HepG2 (cell line): ENCODE measurements around the gene IL4I1. TPM values are rescaled to one million over a fixed set of nuclear protein-coding genes. Genes with fewer than 3 reads are reported as not detected.
A peak's percentile ranks its signal among the peaks of the same experiment; 100 is the strongest.

Experiments
- AKAP8 ChIP-seq: sonication (generic); formaldehyde crosslinking; IDR thresholded peaks from 2 replicates; pipeline ENCODE4 v1.5.1; 2020; ENCODE audit warnings: mild to moderate bottlenecking, missing genetic modification reagents
- ATF1 ChIP-seq: IDR thresholded peaks from 2 replicates; pipeline ENCODE4 v1.6.1; 2016; ENCODE audit warnings: mild to moderate bottlenecking, control low read depth
- CEBPG ChIP-seq: IDR thresholded peaks from 2 replicates; pipeline ENCODE4 v1.6.1; 2016
- FOXK2 ChIP-seq: fragments of 450-650 bp; IDR thresholded peaks from 2 replicates; pipeline ENCODE4 v1.6.1; 2016
- HOXA3 ChIP-seq: sonication (generic); formaldehyde crosslinking; IDR thresholded peaks from 2 replicates; pipeline ENCODE4 v1.5.0; 2020; ENCODE audit warnings: missing genetic modification reagents
- KMT2B ChIP-seq: IDR thresholded peaks from 2 replicates; pipeline ENCODE4 v1.6.1; 2016; ENCODE audit warnings: missing genetic modification reagents, missing compliant biosample characterization
- NFYC ChIP-seq: IDR thresholded peaks from 2 replicates; pipeline ENCODE4 v1.6.1; 2016; ENCODE audit warnings: missing genetic modification reagents, missing compliant biosample characterization
- NR2F2 ChIP-seq: IDR thresholded peaks from 2 replicates; pipeline ENCODE4 v1.6.1; 2012; ENCODE audit warnings: low read depth, inconsistent platforms, borderline replicate concordance
- PCBP1 ChIP-seq: fragments of 200-400 bp; formaldehyde crosslinking; IDR thresholded peaks from 2 replicates; pipeline ENCODE4 v1.6.1; 2017; ENCODE audit warnings: mild to moderate bottlenecking, low read depth, low read length, borderline replicate concordance
- SP140L ChIP-seq: sonication (generic); formaldehyde crosslinking; IDR thresholded peaks from 2 replicates; pipeline ENCODE4 v1.4.0; 2020; ENCODE audit warnings: missing genetic modification reagents, borderline replicate concordance
- STAG1 ChIP-seq: sonication (generic); formaldehyde crosslinking; IDR thresholded peaks from 2 replicates; pipeline ENCODE4 v1.4.0; 2020; ENCODE audit warnings: missing genetic modification reagents
- TP53 ChIP-seq: sonication (generic); formaldehyde crosslinking; conservative IDR thresholded peaks from 2 replicates; pipeline ENCODE4 v1.4.0; 2020; ENCODE audit warnings: missing genetic modification reagents
- YY1 ChIP-seq: IDR thresholded peaks from 2 replicates; pipeline ENCODE4 v1.6.1; 2011; ENCODE audit warnings: low read length, low read depth, moderate library complexity, mild to moderate bottlenecking; ENCODE audit not compliant: insufficient read depth, insufficient replicate concordance
- ZBTB3 ChIP-seq: sonication (generic); formaldehyde crosslinking; IDR thresholded peaks from 2 replicates; pipeline ENCODE4 v1.4.0; 2020; ENCODE audit warnings: low read depth, mild to moderate bottlenecking, moderate library complexity, missing genetic modification reagents, borderline replicate concordance
- ZFP91 ChIP-seq: sonication (generic); formaldehyde crosslinking; IDR thresholded peaks from 2 replicates; pipeline ENCODE4 v1.9.0; 2022; ENCODE audit warnings: missing genetic modification reagents, mild to moderate bottlenecking, borderline replicate concordance
- ZKSCAN1 ChIP-seq: fragments of 150-350 bp; IDR thresholded peaks from 2 replicates; pipeline ENCODE4 v1.6.1; 2014; ENCODE audit warnings: low read length
- ZNF136 ChIP-seq: sonication (generic); formaldehyde crosslinking; IDR thresholded peaks from 2 replicates; pipeline ENCODE4 v1.8.1; 2022; ENCODE audit warnings: low read depth, mild to moderate bottlenecking, moderate library complexity, missing genetic modification reagents
- ZNF17 ChIP-seq: sonication (generic); formaldehyde crosslinking; IDR thresholded peaks from 2 replicates; pipeline ENCODE4 v1.5.0; 2020; ENCODE audit warnings: mild to moderate bottlenecking, missing genetic modification reagents
- ZNF569 ChIP-seq: sonication (generic); formaldehyde crosslinking; IDR thresholded peaks from 2 replicates; pipeline ENCODE4 v1.5.0; 2020; ENCODE audit warnings: mild to moderate bottlenecking, missing genetic modification reagents, moderate library complexity, borderline replicate concordance
- ZNF614 ChIP-seq: IDR thresholded peaks from 2 replicates; pipeline ENCODE4 v1.6.1; 2018; ENCODE audit warnings: missing biosample characterization, missing genetic modification reagents, inconsistent platforms, borderline replicate concordance
- ZNF652 ChIP-seq: IDR thresholded peaks from 2 replicates; pipeline ENCODE4 v1.6.1; 2016; ENCODE audit warnings: low read depth, borderline replicate concordance
- ZNF761 ChIP-seq: sonication (generic); formaldehyde crosslinking; conservative IDR thresholded peaks from 2 replicates; pipeline ENCODE4 v1.4.0; 2020; ENCODE audit warnings: mild to moderate bottlenecking, missing genetic modification reagents
- ZNF841 ChIP-seq: sonication (generic); formaldehyde crosslinking; IDR thresholded peaks from 2 replicates; pipeline ENCODE4 v1.8.1; 2023; ENCODE audit warnings: missing genetic modification reagents, borderline replicate concordance
- ZSCAN21 ChIP-seq: sonication (generic); formaldehyde crosslinking; IDR thresholded peaks from 2 replicates; pipeline ENCODE4 v1.8.0; 2022; ENCODE audit warnings: mild to moderate bottlenecking, missing genetic modification reagents, moderate library complexity, borderline replicate concordance
- polyA plus RNA-seq, 8 experiments: library from polyadenylated mRNA; depleted of rRNA in 3 of 8; stranded (reverse) in 7 of 8; unstranded in 1 of 8; fragments of >200 nt; fragmentation: Illumina TruSeq in 4 of 8; extraction: Trizol in 4 of 8; gene quantifications; 2 replicates each; pipeline versions ENCODE4 v1.2.1 to v1.2.3, GENCODE V29; 2011 to 2016; ENCODE audit warnings: low read depth in 4 of 8, missing spikeins in 1 of 8, mixed read lengths in 1 of 8; ENCODE audit not compliant: insufficient read depth in 1 of 8
- total RNA-seq, 5 experiments: library from RNA; depleted of rRNA; stranded (reverse); fragments of >200 nt; fragmentation: Illumina TruSeq; extraction: Trizol; gene quantifications; 2 replicates each; pipeline ENCODE4 v1.2.3, GENCODE V29; 2016; ENCODE audit warnings: low read depth in 1 of 5
- TF ChIP-seq, protein P1 (sequence below): sonication (generic); formaldehyde crosslinking; conservative IDR thresholded peaks from 2 replicates; pipeline ENCODE4 v1.8.0; 2022; ENCODE audit warnings: low read depth, missing genetic modification reagents
- TF ChIP-seq, protein P2 (sequence below): sonication (generic); formaldehyde crosslinking; IDR thresholded peaks from 2 replicates; pipeline ENCODE4 v1.4.0; 2020; ENCODE audit warnings: missing genetic modification reagents, borderline replicate concordance

The IL4I1 gene
- total and polyA plus RNA-seq, 2 of the 13 experiments (the other 11 are each of a cell fraction or from before 2014, with no cell fraction given): not detected

DNA sequence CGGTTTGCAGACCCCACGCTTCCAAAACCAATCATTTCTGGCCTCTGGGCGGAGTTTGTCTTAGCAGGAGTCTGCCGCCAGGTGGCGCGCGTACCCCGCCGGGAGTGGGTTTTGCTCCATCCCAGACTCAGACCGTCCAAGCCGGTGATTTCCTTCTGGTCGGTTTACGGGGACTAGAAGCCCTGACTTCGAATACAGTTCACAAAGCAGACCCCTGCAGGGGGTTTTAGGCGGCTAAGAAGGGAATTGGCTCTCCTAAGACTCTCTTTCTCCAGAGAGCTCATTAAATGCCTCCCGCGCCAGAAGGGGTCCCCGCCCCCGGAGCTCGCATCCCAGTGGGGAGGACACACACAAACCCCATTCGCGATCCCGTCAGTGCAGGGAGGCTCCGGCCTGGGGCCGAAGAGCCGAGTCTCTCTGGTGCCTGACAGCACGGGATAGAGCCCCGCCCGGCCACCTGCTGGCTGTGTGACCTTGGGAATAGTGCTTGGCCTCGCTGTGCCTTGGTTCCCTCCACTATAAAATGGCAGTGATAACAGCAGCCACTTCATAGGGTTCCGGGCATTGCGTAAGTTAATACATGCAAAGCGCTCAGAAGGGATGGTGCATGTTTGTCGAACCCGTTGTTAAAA is 41.2 kb upstream of the IL4I1 start (continued):
- TF ChIP-seq, protein P1, sequence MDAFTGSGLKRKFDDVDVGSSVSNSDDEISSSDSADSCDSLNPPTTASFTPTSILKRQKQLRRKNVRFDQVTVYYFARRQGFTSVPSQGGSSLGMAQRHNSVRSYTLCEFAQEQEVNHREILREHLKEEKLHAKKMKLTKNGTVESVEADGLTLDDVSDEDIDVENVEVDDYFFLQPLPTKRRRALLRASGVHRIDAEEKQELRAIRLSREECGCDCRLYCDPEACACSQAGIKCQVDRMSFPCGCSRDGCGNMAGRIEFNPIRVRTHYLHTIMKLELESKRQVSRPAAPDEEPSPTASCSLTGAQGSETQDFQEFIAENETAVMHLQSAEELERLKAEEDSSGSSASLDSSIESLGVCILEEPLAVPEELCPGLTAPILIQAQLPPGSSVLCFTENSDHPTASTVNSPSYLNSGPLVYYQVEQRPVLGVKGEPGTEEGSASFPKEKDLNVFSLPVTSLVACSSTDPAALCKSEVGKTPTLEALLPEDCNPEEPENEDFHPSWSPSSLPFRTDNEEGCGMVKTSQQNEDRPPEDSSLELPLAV (CRISPR knock-in tag): no peak
- no peak for TF ChIP-seq ZNF841 (CRISPR knock-in tag)
- 0 out of 2 replicates have a peak, but pooled peaks have one; percentile 30 for TF ChIP-seq SP140L
- no peak for TF ChIP-seq TP53 (CRISPR knock-in tag)
- no peak for TF ChIP-seq ZNF136 (CRISPR knock-in tag)
- TF ChIP-seq YY1: peak; percentile 27
- no peak for TF ChIP-seq ATF1 (CRISPR knock-in tag)
- TF ChIP-seq KMT2B (CRISPR knock-in tag): no peak
- TF ChIP-seq ZBTB3 (CRISPR knock-in tag): no peak
- TF ChIP-seq NR2F2: no peak
- no peak for TF ChIP-seq ZNF761 (CRISPR knock-in tag)
- peak; percentile 50; the same call in 1 of the 2 replicates for TF ChIP-seq ZFP91 (CRISPR knock-in tag)
- no peak for TF ChIP-seq ZNF614 (CRISPR knock-in tag)
- peak; percentile 96 for TF ChIP-seq STAG1 (CRISPR knock-in tag)
- TF ChIP-seq ZKSCAN1: no peak
- TF ChIP-seq, protein P2, sequence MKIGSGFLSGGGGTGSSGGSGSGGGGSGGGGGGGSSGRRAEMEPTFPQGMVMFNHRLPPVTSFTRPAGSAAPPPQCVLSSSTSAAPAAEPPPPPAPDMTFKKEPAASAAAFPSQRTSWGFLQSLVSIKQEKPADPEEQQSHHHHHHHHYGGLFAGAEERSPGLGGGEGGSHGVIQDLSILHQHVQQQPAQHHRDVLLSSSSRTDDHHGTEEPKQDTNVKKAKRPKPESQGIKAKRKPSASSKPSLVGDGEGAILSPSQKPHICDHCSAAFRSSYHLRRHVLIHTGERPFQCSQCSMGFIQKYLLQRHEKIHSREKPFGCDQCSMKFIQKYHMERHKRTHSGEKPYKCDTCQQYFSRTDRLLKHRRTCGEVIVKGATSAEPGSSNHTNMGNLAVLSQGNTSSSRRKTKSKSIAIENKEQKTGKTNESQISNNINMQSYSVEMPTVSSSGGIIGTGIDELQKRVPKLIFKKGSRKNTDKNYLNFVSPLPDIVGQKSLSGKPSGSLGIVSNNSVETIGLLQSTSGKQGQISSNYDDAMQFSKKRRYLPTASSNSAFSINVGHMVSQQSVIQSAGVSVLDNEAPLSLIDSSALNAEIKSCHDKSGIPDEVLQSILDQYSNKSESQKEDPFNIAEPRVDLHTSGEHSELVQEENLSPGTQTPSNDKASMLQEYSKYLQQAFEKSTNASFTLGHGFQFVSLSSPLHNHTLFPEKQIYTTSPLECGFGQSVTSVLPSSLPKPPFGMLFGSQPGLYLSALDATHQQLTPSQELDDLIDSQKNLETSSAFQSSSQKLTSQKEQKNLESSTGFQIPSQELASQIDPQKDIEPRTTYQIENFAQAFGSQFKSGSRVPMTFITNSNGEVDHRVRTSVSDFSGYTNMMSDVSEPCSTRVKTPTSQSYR (CRISPR knock-in tag): no peak
- no peak for TF ChIP-seq PCBP1
- no peak for TF ChIP-seq NFYC
- no peak for TF ChIP-seq ZNF652
- TF ChIP-seq AKAP8: no peak
- no peak for TF ChIP-seq HOXA3 (CRISPR knock-in tag)
- peak; percentile 56 for TF ChIP-seq CEBPG (CRISPR knock-in tag)
- no peak for TF ChIP-seq ZNF569 (CRISPR knock-in tag)
- TF ChIP-seq ZNF17 (CRISPR knock-in tag): no peak
- no peak for TF ChIP-seq ZSCAN21
- TF ChIP-seq FOXK2: no peak
